ENCODE data around the gene LARP4B.

Gene LARP4B

DNA sequence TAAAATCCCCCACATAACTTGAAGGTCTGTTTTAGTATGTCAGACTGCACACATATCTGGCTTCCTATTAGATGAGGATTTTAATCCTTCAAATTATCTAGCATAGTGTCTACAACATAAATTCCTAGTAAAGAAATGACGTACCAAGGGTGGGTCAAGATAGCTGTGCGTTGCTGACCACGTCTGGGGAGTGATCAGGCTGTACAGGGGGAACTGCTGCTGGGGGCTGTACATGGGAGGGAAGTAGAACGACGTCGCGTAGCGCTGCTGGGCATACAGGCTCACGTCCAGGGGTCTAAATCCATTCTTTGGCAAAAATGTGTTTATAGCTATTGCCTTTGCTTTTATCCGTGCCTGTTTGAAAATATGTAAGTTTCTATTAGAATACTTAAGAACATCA lies 102.3 kb downstream of the LARP4B start:
- no peak overlapping the region for H3K4me2 ChIP-seq (ENCODE audit: low read length)
- H3K4me3 ChIP-seq (ENCODE audit: low read length) = no peak overlapping the region
- TF ChIP-seq, protein P1, sequence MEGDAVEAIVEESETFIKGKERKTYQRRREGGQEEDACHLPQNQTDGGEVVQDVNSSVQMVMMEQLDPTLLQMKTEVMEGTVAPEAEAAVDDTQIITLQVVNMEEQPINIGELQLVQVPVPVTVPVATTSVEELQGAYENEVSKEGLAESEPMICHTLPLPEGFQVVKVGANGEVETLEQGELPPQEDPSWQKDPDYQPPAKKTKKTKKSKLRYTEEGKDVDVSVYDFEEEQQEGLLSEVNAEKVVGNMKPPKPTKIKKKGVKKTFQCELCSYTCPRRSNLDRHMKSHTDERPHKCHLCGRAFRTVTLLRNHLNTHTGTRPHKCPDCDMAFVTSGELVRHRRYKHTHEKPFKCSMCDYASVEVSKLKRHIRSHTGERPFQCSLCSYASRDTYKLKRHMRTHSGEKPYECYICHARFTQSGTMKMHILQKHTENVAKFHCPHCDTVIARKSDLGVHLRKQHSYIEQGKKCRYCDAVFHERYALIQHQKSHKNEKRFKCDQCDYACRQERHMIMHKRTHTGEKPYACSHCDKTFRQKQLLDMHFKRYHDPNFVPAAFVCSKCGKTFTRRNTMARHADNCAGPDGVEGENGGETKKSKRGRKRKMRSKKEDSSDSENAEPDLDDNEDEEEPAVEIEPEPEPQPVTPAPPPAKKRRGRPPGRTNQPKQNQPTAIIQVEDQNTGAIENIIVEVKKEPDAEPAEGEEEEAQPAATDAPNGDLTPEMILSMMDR (IDR thresholded peaks at IDR 0.05; ENCODE audit: low read depth, low read length, poor library complexity, severe bottlenecking) = no peak
- no peak for TF ChIP-seq EZH2phosphoT487 (IDR thresholded peaks at IDR 0.05; ENCODE audit: borderline replicate concordance, low read length)
- peaks cover 87% of the 10 kb centered on the region for H3K36me3 ChIP-seq (ENCODE audit: control insufficient read depth, low read length)
- H4K20me1 ChIP-seq (ENCODE audit: control insufficient read depth, insufficient read depth, low read depth, low read length) = no peaks in the 10 kb centered on the region
- H3K27me3 ChIP-seq (ENCODE audit: control insufficient read depth, low read length) = no peaks in the 10 kb centered on the region
- H3K79me2 ChIP-seq (ENCODE audit: control insufficient read depth, low read length) = peaks cover 19% of the 10 kb centered on the region
- H3K4me1 ChIP-seq (ENCODE audit: control insufficient read depth, low read length) = peaks cover 5% of the 10 kb centered on the region
- no peaks in the 10 kb centered on the region for H3K9me3 ChIP-seq (ENCODE audit: control insufficient read depth, insufficient read depth, low read length)
- H3F3A ChIP-seq (ENCODE audit: control insufficient read depth, insufficient read depth) = no peaks in the 10 kb centered on the region
- H3K27ac ChIP-seq (ENCODE audit: low read depth, low read length) = no peak overlapping the region
- no peaks in the 10 kb centered on the region for H3K9me2 ChIP-seq (replicated peaks; ENCODE audit: control insufficient read depth, low read length)

DNA sequence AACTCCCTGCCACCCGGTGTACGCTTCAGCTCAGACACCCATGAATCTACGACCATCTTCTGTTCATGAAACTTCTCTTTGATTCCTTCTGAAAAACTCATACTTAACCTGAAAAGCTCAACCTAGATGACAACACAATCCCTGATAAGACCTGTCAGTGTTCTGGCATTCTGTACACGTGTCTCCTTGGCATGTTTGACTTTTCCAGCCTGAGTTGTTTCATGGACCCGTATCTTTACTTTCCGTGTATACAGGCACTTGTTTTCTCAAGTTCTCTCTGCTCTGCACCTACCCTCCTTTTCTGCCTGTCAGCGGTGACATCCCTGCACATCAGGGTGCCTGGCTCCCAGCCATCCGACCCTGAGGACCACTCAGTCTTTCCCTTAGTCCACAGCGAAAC lies 103.3 kb downstream of the LARP4B start:
- Histone ChIP-seq H3F3A (ENCODE audit: control insufficient read depth, insufficient read depth) (no peaks in the 10 kb centered on the region), H4K20me1 (ENCODE audit: control insufficient read depth, insufficient read depth, low read depth, low read length) (no peaks in the 10 kb centered on the region), H3K27me3 (ENCODE audit: control insufficient read depth, low read length) (no peaks in the 10 kb centered on the region), H3K27ac (ENCODE audit: low read depth, low read length) (no peak overlapping the region), H3K79me2 (ENCODE audit: control insufficient read depth, low read length) (peaks cover 23% of the 10 kb centered on the region), H3K36me3 (ENCODE audit: control insufficient read depth, low read length) (peaks cover 87% of the 10 kb centered on the region), H3K4me2 (ENCODE audit: low read length) (no peak overlapping the region), H3K4me3 (ENCODE audit: low read length) (no peak overlapping the region), H3K9me3 (ENCODE audit: control insufficient read depth, insufficient read depth, low read length) (no peaks in the 10 kb centered on the region), H3K4me1 (ENCODE audit: control insufficient read depth, low read length) (peaks cover 15% of the 10 kb centered on the region), H3K9me2 (replicated peaks; ENCODE audit: control insufficient read depth, low read length) (no peaks in the 10 kb centered on the region)
- no peak for TF ChIP-seq EZH2phosphoT487 (IDR thresholded peaks at IDR 0.05; ENCODE audit: borderline replicate concordance, low read length)
- TF ChIP-seq, protein P1 (IDR thresholded peaks at IDR 0.05; ENCODE audit: low read depth, low read length, poor library complexity, severe bottlenecking) = no peak

DNA sequence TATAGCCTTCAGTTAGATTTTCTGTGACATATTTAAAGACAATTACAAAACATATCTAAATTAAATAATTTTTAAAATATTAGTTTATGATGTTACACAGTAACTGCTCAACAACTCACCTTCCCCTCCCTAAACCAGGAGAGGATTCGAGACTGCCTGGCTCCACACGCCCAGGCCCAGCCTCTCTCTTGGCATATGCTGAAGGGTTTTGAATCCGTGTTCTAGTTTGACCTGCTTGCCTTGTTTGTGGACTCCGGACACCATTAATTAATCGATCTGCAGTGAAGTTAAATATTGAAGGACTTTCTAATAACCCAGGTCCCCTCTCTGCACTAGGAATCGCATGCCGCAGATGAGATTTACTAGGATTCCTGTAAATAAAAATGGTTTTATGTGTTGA lies 106.6 kb downstream of the LARP4B start:
- H3K36me3 ChIP-seq (ENCODE audit: control insufficient read depth, low read length) = peaks cover 94% of the 10 kb centered on the region
- H3K79me2 ChIP-seq (ENCODE audit: control insufficient read depth, low read length) = peaks cover 19% of the 10 kb centered on the region
- no peak overlapping the region for H3K27ac ChIP-seq (ENCODE audit: low read depth, low read length)
- H3K4me3 ChIP-seq (ENCODE audit: low read length) = no peak overlapping the region
- H3K4me2 ChIP-seq (ENCODE audit: low read length) = no peak overlapping the region
- no peaks in the 10 kb centered on the region for H3F3A ChIP-seq (ENCODE audit: control insufficient read depth, insufficient read depth)
- no peaks in the 10 kb centered on the region for H4K20me1 ChIP-seq (ENCODE audit: control insufficient read depth, insufficient read depth, low read depth, low read length)
- TF ChIP-seq, protein P1 (IDR thresholded peaks at IDR 0.05; ENCODE audit: low read depth, low read length, poor library complexity, severe bottlenecking) = no peak
- no peak for TF ChIP-seq EZH2phosphoT487 (IDR thresholded peaks at IDR 0.05; ENCODE audit: borderline replicate concordance, low read length)
- peaks cover 22% of the 10 kb centered on the region for H3K4me1 ChIP-seq (ENCODE audit: control insufficient read depth, low read length)
- H3K9me2 ChIP-seq (replicated peaks; ENCODE audit: control insufficient read depth, low read length) = no peaks in the 10 kb centered on the region
- no peaks in the 10 kb centered on the region for H3K9me3 ChIP-seq (ENCODE audit: control insufficient read depth, insufficient read depth, low read length)
- H3K27me3 ChIP-seq (ENCODE audit: control insufficient read depth, low read length) = no peaks in the 10 kb centered on the region

All from DOHH2 (cell line).